Mesenchymal stem cell (in vitro differentiated cells and primary cell): ENCODE results near the gene SLC50A1.
A peak's percentile ranks its signal among the peaks of the same experiment; 100 is the strongest.

Source experiments
- DNase-seq: peaks from one replicate; pipeline ENCODE4 v3.0.0-alpha.2; 2013
- H2AFZ ChIP-seq: one replicate; pipeline ENCODE4 v1.6.1; 2013; ENCODE audit warnings: low read depth, mild to moderate bottlenecking, control low read depth, inconsistent platforms, low read length, moderate library complexity
- H2AK5ac ChIP-seq: 2 replicates; pipeline ENCODE4 v1.6.1; 2013; ENCODE audit warnings: low read length, moderate library complexity, mild to moderate bottlenecking, inconsistent platforms; ENCODE audit not compliant: severe bottlenecking
- H2BK120ac ChIP-seq: one replicate; pipeline ENCODE4 v1.6.1; 2013; ENCODE audit warnings: low read depth, mild to moderate bottlenecking, inconsistent platforms, low read length, moderate library complexity
- H2BK12ac ChIP-seq, 2 experiments: one replicate each; pipeline ENCODE4 v1.6.1; 2013; ENCODE audit warnings: inconsistent platforms in 2 of 2, low read length in 2 of 2, mild to moderate bottlenecking in 2 of 2, moderate library complexity in 2 of 2, control low read depth in 1 of 2
- H2BK15ac ChIP-seq: one replicate; pipeline ENCODE4 v1.6.1; 2013; ENCODE audit warnings: mild to moderate bottlenecking, low read depth, inconsistent platforms; ENCODE audit not compliant: poor library complexity, severe bottlenecking
- H2BK5ac ChIP-seq: 2 replicates; pipeline ENCODE4 v1.6.1; 2013; ENCODE audit warnings: low read depth, mild to moderate bottlenecking, low read length, control low read depth, inconsistent platforms; ENCODE audit not compliant: poor library complexity, severe bottlenecking
- H3K14ac ChIP-seq, 2 experiments: one replicate each; pipeline ENCODE4 v1.6.1; 2013; ENCODE audit warnings: inconsistent platforms in 2 of 2, low read length in 2 of 2, control low read depth in 1 of 2, mild to moderate bottlenecking in 1 of 2, moderate library complexity in 1 of 2
- H3K18ac ChIP-seq, 2 experiments: one replicate each; pipeline ENCODE4 v1.6.1; 2013; ENCODE audit warnings: inconsistent platforms in 2 of 2, low read length in 2 of 2, control low read depth in 1 of 2, low read depth in 1 of 2, mild to moderate bottlenecking in 1 of 2
- H3K23ac ChIP-seq, 2 experiments: one replicate each; pipeline ENCODE4 v1.6.1; 2013; ENCODE audit warnings: inconsistent platforms in 2 of 2, low read length in 2 of 2, mild to moderate bottlenecking in 2 of 2, moderate library complexity in 2 of 2, control low read depth in 1 of 2
- H3K27ac ChIP-seq: 2 replicates; pipeline ENCODE4 v1.5.1; 2013; ENCODE audit warnings: mild to moderate bottlenecking, moderate library complexity, low read length, control low read depth, inconsistent platforms; ENCODE audit not compliant: poor library complexity, severe bottlenecking
- H3K27me3 ChIP-seq, 2 experiments: 2 replicates each; pipeline versions ENCODE4 v1.6.1 to v1.7.0; 2013; ENCODE audit warnings: low read length in 2 of 2, mild to moderate bottlenecking in 2 of 2, moderate library complexity in 2 of 2, control low read depth in 1 of 2, inconsistent platforms in 1 of 2; ENCODE audit not compliant: control insufficient read depth in 1 of 2, insufficient read depth in 1 of 2
- H3K36me3 ChIP-seq, 2 experiments: 2 replicates each; pipeline versions ENCODE4 v1.6.1 to v1.7.0; 2013; ENCODE audit warnings: low read length in 2 of 2, control low read depth in 1 of 2, inconsistent platforms in 1 of 2, low read depth in 1 of 2, mild to moderate bottlenecking in 1 of 2; ENCODE audit not compliant: insufficient read depth in 2 of 2, control insufficient read depth in 1 of 2
- H3K4ac ChIP-seq, 2 experiments: one replicate each; pipeline ENCODE4 v1.6.1; 2013; ENCODE audit warnings: inconsistent platforms in 2 of 2, low read length in 2 of 2, mild to moderate bottlenecking in 2 of 2, moderate library complexity in 2 of 2, control low read depth in 1 of 2, low read depth in 1 of 2
- H3K4me1 ChIP-seq: 2 replicates; pipeline ENCODE4 v1.6.1; 2013; ENCODE audit warnings: low read depth, low read length, control low read depth; ENCODE audit not compliant: control insufficient read depth, insufficient read depth
- H3K4me2 ChIP-seq: 2 replicates; pipeline ENCODE4 v1.6.1; 2013; ENCODE audit warnings: low read length, mild to moderate bottlenecking, inconsistent platforms; ENCODE audit not compliant: poor library complexity, severe bottlenecking
- H3K4me3 ChIP-seq, 2 experiments: 2 replicates each; pipeline versions ENCODE4 v1.5.1 to v1.7.0; 2013; ENCODE audit warnings: low read length in 2 of 2, mild to moderate bottlenecking in 2 of 2, control low read depth in 1 of 2, low read depth in 1 of 2; ENCODE audit not compliant: insufficient read depth in 1 of 2
- H3K79me1 ChIP-seq: replicated peaks from 2 replicates; pipeline ENCODE4 v1.6.1; 2013; ENCODE audit warnings: mild to moderate bottlenecking, control low read depth, low read length, inconsistent platforms; ENCODE audit not compliant: poor library complexity, severe bottlenecking
- H3K9ac ChIP-seq: 2 replicates; pipeline ENCODE4 v1.7.0; 2013; ENCODE audit warnings: mild to moderate bottlenecking, low read length, moderate library complexity
- H3K9me3 ChIP-seq: 2 replicates; pipeline ENCODE4 v1.7.0; 2013; ENCODE audit warnings: mild to moderate bottlenecking, low read length; ENCODE audit not compliant: control insufficient read depth
- H4K8ac ChIP-seq: one replicate; pipeline ENCODE4 v1.6.1; 2013; ENCODE audit warnings: inconsistent platforms, mild to moderate bottlenecking, low read length, moderate library complexity
- H4K91ac ChIP-seq: one replicate; pipeline ENCODE4 v1.6.1; 2013; ENCODE audit warnings: mild to moderate bottlenecking, low read length, inconsistent platforms
- WGBS: methylation state at CpG from one replicate; pipeline ENCODE4 v1.1.7; 2013; ENCODE audit warnings: mixed read lengths; 5-methylcytosine and 5-hydroxymethylcytosine counted together

The SLC50A1 gene

DNA sequence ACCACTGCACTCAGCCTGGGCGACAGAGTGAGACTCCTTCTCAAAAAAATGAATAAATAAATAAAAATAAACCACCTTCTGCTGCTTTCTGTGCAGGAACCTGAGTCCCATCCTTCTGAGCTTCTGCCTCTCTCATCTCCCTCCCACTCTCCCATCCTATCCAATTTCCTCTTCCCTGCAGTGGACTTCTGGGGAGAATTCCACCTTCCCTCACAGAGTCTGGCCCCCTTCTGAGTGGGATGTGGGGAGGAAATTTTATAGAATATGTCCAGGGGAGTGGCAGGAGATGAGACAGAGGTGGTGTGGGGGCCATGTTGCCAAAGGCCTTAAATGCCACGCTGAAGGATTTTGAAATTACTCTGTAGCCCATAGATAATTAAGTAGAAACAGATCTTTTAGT lies 13.3 kb upstream of the SLC50A1 start:
- H2BK15ac ChIP-seq, result no peak overlapping the region
- no peak overlapping the region for H2BK120ac ChIP-seq
- H3K36me3 ChIP-seq, result no peaks in the 10 kb centered on the region
- no peak overlapping the region for H2BK5ac ChIP-seq
- H2AFZ ChIP-seq, result no peak overlapping the region
- peaks cover 26% of the 10 kb centered on the region for H3K4me1 ChIP-seq
- no peak overlapping the region for H2AK5ac ChIP-seq
- H3K9me3 ChIP-seq, result no peaks in the 10 kb centered on the region
- no peak overlapping the region for H3K4me2 ChIP-seq
- no peak overlapping the region for H4K91ac ChIP-seq
- no peak overlapping the region for H2BK12ac ChIP-seq
- H3K27ac ChIP-seq, result no peak overlapping the region
- H3K23ac ChIP-seq, result no peak overlapping the region
- no peak overlapping the region for H4K8ac ChIP-seq
- H3K27me3 ChIP-seq, result peaks cover 65 to 87% of the 10 kb centered on the region in 2 experiments
- no peak overlapping the region for H3K9ac ChIP-seq
- H3K4me3 ChIP-seq, result no peak overlapping the region
- H3K18ac ChIP-seq, result no peak overlapping the region
- H3K79me1 ChIP-seq, result no peaks in the 10 kb centered on the region
- no peak for DNase-seq
- 87% methylated on average over 2 of the region's 2 CpGs for WGBS
- H3K14ac ChIP-seq, result no peak overlapping the region
- no peak overlapping the region for H3K4ac ChIP-seq

DNA sequence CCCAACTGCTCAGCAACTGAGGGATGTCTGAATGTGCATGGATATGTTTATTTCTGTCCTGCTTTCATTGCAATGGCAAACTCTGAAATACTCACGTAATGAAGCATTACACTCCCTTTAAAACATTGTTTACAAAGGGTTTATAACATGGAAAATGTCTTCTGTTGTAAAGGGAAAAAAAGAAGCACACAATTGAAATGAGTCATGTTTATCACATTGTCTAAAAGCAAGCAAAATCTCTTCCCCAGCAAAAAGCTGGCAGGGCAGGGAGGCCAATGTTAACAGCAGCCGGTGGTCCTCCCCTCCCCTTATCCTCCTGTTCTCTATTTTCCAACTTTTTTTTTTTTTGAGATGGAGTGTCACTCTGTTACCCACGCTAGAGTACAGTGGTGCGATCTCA lies 11.9 kb upstream of the SLC50A1 start:
- Histone ChIP-seq H3K36me3 (no peaks in the 10 kb centered on the region), H2BK12ac (no peak overlapping the region), H3K4me1 (peaks cover 36% of the 10 kb centered on the region), H3K14ac (no peak overlapping the region), H3K4me2 (no peak overlapping the region), H2BK120ac (no peak overlapping the region), H3K79me1 (no peaks in the 10 kb centered on the region), H3K18ac (no peak overlapping the region), H3K27me3 (peaks cover 73 to 87% of the 10 kb centered on the region in 2 experiments), H3K9ac (no peak overlapping the region), H2AK5ac (no peak overlapping the region), H3K27ac (no peak overlapping the region), H2BK5ac (no peak overlapping the region), H3K4me3 (no peak overlapping the region), H4K91ac (no peak overlapping the region), H3K9me3 (no peaks in the 10 kb centered on the region), H3K23ac (no peak overlapping the region), H2BK15ac (no peak overlapping the region), H3K4ac (no peak overlapping the region), H4K8ac (no peak overlapping the region), H2AFZ (no peak overlapping the region)
- DNase-seq, result peak; percentile 29
- WGBS, result 76% methylated on average over 3 of the region's 4 CpGs

DNA sequence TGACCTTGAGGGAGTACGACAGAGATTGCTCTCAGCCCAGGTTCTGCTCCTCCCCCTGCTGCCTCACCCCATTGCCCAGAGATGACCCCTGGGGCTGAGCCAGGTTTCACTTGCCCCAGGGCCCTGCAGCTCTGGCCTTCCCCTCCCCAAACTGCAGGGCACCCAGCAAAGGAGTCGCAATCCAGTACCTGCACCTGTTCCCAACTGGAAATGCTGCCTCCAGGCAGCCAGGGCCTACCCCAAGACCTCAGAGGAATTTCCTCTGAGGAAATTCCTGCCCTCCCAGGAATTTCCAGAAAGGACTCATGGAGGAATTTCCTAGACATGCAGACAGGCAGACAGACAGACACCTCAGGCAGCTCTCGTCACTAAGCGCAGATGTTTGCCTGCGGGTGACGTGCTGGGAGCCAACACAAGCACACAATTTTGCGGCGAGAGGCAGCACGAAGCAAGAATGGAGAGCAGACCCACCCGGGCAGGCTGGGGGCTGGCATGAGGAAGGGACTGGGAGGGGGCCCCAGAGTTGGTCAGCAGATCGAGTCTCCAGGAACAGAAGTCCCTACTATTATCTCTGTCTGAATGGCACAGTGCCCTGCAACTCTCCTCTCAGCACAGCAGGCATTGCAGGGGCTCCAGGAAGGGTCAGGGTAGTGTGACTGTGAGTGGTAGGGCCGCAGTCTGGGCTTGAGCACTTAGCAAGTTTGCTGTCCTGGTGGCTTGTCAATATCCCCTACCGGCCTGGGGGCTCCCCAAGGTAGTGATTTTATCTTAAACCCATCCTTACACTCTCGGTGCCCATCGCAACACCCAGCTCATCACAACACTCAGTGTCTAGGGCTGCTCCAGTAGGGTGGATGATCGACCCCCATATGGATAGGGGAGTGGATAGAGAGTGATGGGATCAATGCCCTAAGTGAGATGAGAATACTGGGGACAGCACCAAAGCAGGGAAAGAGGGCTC lies 10.9 kb upstream of the SLC50A1 start:
- peak; percentile 79 for DNase-seq
- Histone ChIP-seq H3K4ac (no peak overlapping the region), H2AK5ac (no peak overlapping the region), H2BK12ac (no peak overlapping the region), H3K4me1 (peaks cover 45% of the 10 kb centered on the region), H3K9me3 (no peaks in the 10 kb centered on the region), H3K23ac (no peak overlapping the region), H3K14ac (no peak overlapping the region), H3K36me3 (no peaks in the 10 kb centered on the region), H4K8ac (no peak overlapping the region), H2BK15ac (no peak overlapping the region), H4K91ac (no peak overlapping the region), H3K4me2 (no peak overlapping the region), H3K4me3 (no peak overlapping the region), H3K27ac (no peak overlapping the region), H3K18ac (no peak overlapping the region), H3K79me1 (no peaks in the 10 kb centered on the region), H2BK5ac (no peak overlapping the region), H3K27me3 (peaks cover 68 to 87% of the 10 kb centered on the region in 2 experiments), H3K9ac (no peak overlapping the region), H2BK120ac (no peak overlapping the region), H2AFZ (no peak overlapping the region)
- 66% methylated on average over 12 of the region's 16 CpGs for WGBS

DNA sequence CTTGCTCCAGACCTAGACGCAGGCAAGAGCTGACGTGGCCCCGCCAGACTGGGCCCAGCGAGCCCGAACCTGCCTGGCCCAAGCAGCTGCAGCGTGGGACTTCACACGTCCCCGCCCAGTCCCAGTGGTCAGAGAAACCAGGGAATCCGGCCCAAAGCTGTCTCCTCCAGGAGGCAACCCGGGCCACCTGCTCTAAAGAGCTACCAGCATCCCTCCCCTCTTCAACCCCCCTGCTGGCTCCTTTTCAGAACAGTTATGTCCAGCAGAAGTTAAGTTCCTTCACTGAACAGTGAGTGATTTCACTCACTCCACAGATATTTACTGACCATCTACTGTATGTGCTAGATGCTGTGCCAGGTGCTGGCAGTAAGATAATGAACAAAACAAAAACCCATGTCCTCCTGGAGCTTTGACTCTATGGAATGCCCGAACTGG lies 10.1 kb upstream of the SLC50A1 start:
- Histone ChIP-seq H3K79me1 (no peaks in the 10 kb centered on the region), H2AK5ac (no peak overlapping the region), H4K91ac (no peak overlapping the region)

More for the DNA sequence above, 10.1 kb upstream of the SLC50A1 start:
- Histone ChIP-seq H3K4me1 (peaks cover 51% of the 10 kb centered on the region), H2BK120ac (no peak overlapping the region), H3K14ac (no peak overlapping the region), H3K18ac (no peak overlapping the region), H3K4ac (no peak overlapping the region), H3K4me2 (no peak overlapping the region), H3K9me3 (no peaks in the 10 kb centered on the region), H2BK5ac (no peak overlapping the region), H3K27ac (no peak overlapping the region), H3K4me3 (no peak overlapping the region), H2BK12ac (no peak overlapping the region), H2BK15ac (no peak overlapping the region), H3K9ac (no peak overlapping the region), H3K23ac (no peak overlapping the region), H3K36me3 (no peaks in the 10 kb centered on the region), H2AFZ (no peak overlapping the region), H3K27me3 (peaks cover 61 to 83% of the 10 kb centered on the region in 2 experiments), H4K8ac (no peak overlapping the region)
- 60% methylated on average over 10 of the region's 11 CpGs for WGBS
- DNase-seq, result no peak
